ENCODE measurements around the gene TAB2.
A peak's percentile ranks its signal among the peaks of the same experiment; 100 is the strongest.

Gene TAB2

DNA sequence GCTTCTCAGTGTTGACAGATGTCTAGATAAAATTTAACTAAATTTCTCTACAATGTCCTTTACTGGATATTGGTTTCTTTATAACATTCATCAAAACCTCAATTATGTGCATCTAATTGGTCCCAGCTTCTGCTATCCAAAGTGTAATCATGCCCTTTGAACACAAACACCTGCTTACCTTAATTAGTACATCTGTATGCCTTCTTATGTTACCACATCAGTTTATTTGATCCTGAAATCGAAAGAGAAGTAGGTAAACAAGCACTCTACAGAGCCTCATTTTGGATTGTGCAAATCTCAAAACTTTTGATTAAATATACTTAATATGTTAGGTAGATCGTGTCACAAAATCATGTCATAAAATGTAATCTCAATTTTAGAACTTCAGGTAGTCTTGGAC, 36.5 kb downstream of the TAB2 start:
- Histone ChIP-seq H3K9me3 (ENCODE audit: control insufficient read depth, insufficient read depth, low read depth, low read length) (no peaks in the 10 kb centered on the region), H3K4me3 (ENCODE audit: low read depth, low read length) (no peak overlapping the region), H3K4me1 (ENCODE audit: control insufficient read depth, insufficient read depth, low read length) (no peaks in the 10 kb centered on the region), H3K36me3 (ENCODE audit: control insufficient read depth in 2 of 2, insufficient read depth in 1 of 2, low read length in 2 of 2) (no peaks in the 10 kb centered on the region), H3K27ac (ENCODE audit: extremely low read depth, low read depth, low read length) (no peak overlapping the region)
- CTCF ChIA-PET: no interaction called here
- POLR2A ChIA-PET: no interaction called here
- TF ChIP-seq PRDM6 (tag by site-specific recombination; IDR thresholded peaks at IDR 0.05) (0 out of 2 replicates have a peak, but pooled peaks have one; percentile 17), ZNF248 (tag by site-specific recombination; IDR thresholded peaks at IDR 0.05) (no peak)

DNA sequence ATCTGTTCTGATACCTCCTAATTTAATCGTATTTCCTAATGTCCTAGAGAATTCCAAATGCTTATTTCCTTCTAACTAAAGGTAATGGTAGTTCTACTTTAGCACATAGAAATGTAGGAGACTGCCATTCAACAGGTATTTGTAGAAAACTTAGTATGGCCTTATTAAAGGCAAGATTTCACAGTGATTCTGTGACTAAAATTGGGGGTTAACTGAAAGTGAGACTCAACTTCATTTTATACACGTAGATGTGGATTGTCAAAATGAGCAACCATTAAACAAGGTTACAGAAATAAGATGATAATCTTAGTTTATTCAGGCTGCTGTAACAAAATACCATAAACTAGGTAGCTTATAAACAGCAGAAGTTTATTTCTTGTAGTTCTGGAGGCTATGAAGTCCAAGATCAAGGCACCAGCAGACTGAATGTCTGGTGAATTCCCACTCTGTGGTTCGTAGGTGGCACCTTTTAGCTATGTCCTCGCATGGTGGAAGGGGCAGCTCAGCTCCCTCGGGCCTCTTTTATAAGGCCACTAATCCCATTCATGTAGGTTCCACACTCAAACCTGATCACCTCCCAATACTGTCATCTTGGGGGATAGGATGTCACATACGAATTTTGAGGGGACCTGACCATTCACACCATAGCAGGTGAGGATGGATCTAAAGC, 38.7 kb downstream of the TAB2 start:
- TF ChIP-seq, protein P1, sequence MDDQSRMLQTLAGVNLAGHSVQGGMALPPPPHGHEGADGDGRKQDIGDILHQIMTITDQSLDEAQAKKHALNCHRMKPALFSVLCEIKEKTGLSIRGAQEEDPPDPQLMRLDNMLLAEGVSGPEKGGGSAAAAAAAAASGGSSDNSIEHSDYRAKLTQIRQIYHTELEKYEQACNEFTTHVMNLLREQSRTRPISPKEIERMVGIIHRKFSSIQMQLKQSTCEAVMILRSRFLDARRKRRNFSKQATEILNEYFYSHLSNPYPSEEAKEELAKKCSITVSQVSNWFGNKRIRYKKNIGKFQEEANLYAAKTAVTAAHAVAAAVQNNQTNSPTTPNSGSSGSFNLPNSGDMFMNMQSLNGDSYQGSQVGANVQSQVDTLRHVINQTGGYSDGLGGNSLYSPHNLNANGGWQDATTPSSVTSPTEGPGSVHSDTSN (CRISPR knock-in tag; IDR thresholded peaks at IDR 0.05): no peak
- no peak for TF ChIP-seq ZIC2 (tag by site-specific recombination; IDR thresholded peaks at IDR 0.05)
- TF ChIP-seq ZFHX2 (tag by site-specific recombination; conservative IDR thresholded peaks at IDR 0.05): no peak
- peak; percentile 79 for TF ChIP-seq SCRT2 (tag by site-specific recombination; IDR thresholded peaks at IDR 0.05)
- H3K9me3 ChIP-seq (ENCODE audit: control insufficient read depth, insufficient read depth, low read depth, low read length): no peaks in the 10 kb centered on the region
- H3K4me3 ChIP-seq (ENCODE audit: low read depth, low read length): no peak overlapping the region
- POLR2A ChIA-PET: no interaction called here
- no peaks in the 10 kb centered on the region for H3K4me1 ChIP-seq (ENCODE audit: control insufficient read depth, insufficient read depth, low read length)
- H3K27ac ChIP-seq (ENCODE audit: extremely low read depth, low read depth, low read length): no peak overlapping the region
- CTCF ChIA-PET: no interaction called here
- H3K36me3 ChIP-seq (ENCODE audit: control insufficient read depth in 2 of 2, insufficient read depth in 1 of 2, low read length in 2 of 2): peaks cover 0 to 2% of the 10 kb centered on the region in 2 experiments; a peak in 1 of 3 replicates

GRCh38 chr6:149357726-149358538, 40.4 kb downstream of the TAB2 start:
- ChIA-PET POLR2A (no interaction called here), CTCF (interaction anchor here (1.3 kb wide), 1 partner anchor 74 kb away, joined by 4 read pairs; no protein-coding TSS in a partner anchor)
- no peaks in the 10 kb centered on the region for H3K4me1 ChIP-seq (ENCODE audit: control insufficient read depth, insufficient read depth, low read length)
- H3K4me3 ChIP-seq (ENCODE audit: low read depth, low read length): no peak overlapping the region
- H3K9me3 ChIP-seq (ENCODE audit: control insufficient read depth, insufficient read depth, low read depth, low read length): no peaks in the 10 kb centered on the region
- H3K36me3 ChIP-seq (ENCODE audit: control insufficient read depth in 2 of 2, insufficient read depth in 1 of 2, low read length in 2 of 2): peaks cover 0 to 2% of the 10 kb centered on the region in 2 experiments; a peak in 1 of 3 replicates
- TF ChIP-seq, protein P2, sequence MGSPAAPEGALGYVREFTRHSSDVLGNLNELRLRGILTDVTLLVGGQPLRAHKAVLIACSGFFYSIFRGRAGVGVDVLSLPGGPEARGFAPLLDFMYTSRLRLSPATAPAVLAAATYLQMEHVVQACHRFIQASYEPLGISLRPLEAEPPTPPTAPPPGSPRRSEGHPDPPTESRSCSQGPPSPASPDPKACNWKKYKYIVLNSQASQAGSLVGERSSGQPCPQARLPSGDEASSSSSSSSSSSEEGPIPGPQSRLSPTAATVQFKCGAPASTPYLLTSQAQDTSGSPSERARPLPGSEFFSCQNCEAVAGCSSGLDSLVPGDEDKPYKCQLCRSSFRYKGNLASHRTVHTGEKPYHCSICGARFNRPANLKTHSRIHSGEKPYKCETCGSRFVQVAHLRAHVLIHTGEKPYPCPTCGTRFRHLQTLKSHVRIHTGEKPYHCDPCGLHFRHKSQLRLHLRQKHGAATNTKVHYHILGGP (tag by site-specific recombination; IDR thresholded peaks at IDR 0.05): peak; percentile 54; the same call in 1 of the 2 replicates
- TF ChIP-seq, protein P3, sequence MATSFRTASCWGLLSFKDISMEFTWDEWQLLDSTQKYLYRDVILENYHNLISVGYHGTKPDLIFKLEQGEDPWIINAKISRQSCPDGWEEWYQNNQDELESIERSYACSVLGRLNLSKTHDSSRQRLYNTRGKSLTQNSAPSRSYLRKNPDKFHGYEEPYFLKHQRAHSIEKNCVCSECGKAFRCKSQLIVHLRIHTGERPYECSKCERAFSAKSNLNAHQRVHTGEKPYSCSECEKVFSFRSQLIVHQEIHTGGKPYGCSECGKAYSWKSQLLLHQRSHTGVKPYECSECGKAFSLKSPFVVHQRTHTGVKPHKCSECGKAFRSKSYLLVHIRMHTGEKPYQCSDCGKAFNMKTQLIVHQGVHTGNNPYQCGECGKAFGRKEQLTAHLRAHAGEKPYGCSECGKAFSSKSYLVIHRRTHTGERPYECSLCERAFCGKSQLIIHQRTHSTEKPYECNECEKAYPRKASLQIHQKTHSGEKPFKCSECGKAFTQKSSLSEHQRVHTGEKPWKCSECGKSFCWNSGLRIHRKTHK (tag by site-specific recombination; IDR thresholded peaks at IDR 0.05): no peak
- TF ChIP-seq ZFP37 (tag by site-specific recombination; IDR thresholded peaks at IDR 0.05): peak; percentile 99
- no peak overlapping the region for H3K27ac ChIP-seq (ENCODE audit: extremely low read depth, low read depth, low read length)

GRCh38 chr6:149359440-149359839, 41.9 kb downstream of the TAB2 start:
- CTCF ChIA-PET: interaction anchor here (0.8 to 1.3 kb wide), 3 partner anchors 8 to 125 kb away, joined by 4 to 5 read pairs (median 4); no protein-coding TSS in a partner anchor
- H3K4me3 ChIP-seq (ENCODE audit: low read depth, low read length): no peak overlapping the region
- TF ChIP-seq ZNF664 (tag by site-specific recombination; IDR thresholded peaks at IDR 0.05) (no peak), ZBTB21 (tag by site-specific recombination; IDR thresholded peaks at IDR 0.05) (no peak), SALL2 (tag by site-specific recombination; IDR thresholded peaks at IDR 0.05; ENCODE audit: borderline replicate concordance) (no peak), ZNF121 (tag by site-specific recombination; IDR thresholded peaks at IDR 0.05) (no peak), ZNF112 (tag by site-specific recombination; IDR thresholded peaks at IDR 0.05) (no peak), ZNF560 (tag by site-specific recombination; IDR thresholded peaks at IDR 0.05; ENCODE audit: borderline replicate concordance) (no peak), ZNF202 (tag by site-specific recombination; IDR thresholded peaks at IDR 0.05; ENCODE audit: borderline replicate concordance) (no peak)
- peaks cover 0 to 2% of the 10 kb centered on the region in 2 experiments; a peak in 1 of 3 replicates for H3K36me3 ChIP-seq (ENCODE audit: control insufficient read depth in 2 of 2, insufficient read depth in 1 of 2, low read length in 2 of 2)
- POLR2A ChIA-PET: no interaction called here
- no peaks in the 10 kb centered on the region for H3K9me3 ChIP-seq (ENCODE audit: control insufficient read depth, insufficient read depth, low read depth, low read length)
- peaks cover 3% of the 10 kb centered on the region; the same call in 1 of the 2 replicates for H3K4me1 ChIP-seq (ENCODE audit: control insufficient read depth, insufficient read depth, low read length)
- H3K27ac ChIP-seq (ENCODE audit: extremely low read depth, low read depth, low read length): no peak overlapping the region
